Keratinocyte (primary cell): ENCODE measurements around the gene FOXN1. TPM values are rescaled to one million over a fixed set of nuclear protein-coding genes. Genes with fewer than 3 reads are reported as not detected.

ENCODE experiments used
- DNase-seq: peaks from one replicate; pipeline ENCODE4 v3.0.0-alpha.2; 2011; ENCODE audit warnings: low read depth, missing footprints, low spot score
- FAIRE-seq: peaks from 2 replicates; lab custom pipeline; 2011; peaks lifted over from hg19 to GRCh38; lab: Jason Lieb, UNC
- H2AFZ ChIP-seq: 2 replicates; pipeline ENCODE4 v1.6.0; 2012; ENCODE audit warnings: low read length, control low read depth, inconsistent platforms; ENCODE audit not compliant: control insufficient read depth
- H3K27ac ChIP-seq: 2 replicates; pipeline ENCODE4 v1.5.1; 2011; ENCODE audit warnings: low read length; ENCODE audit not compliant: control insufficient read depth, insufficient read depth
- H3K27me3 ChIP-seq: 3 replicates; pipeline ENCODE4 v1.6.0; 2011; ENCODE audit warnings: low read length; ENCODE audit not compliant: control insufficient read depth, insufficient read depth; ENCODE audit errors: extremely low read depth
- H3K36me3 ChIP-seq, 2 experiments: 2 replicates in 1 of 2; 3 replicates in 1 of 2; pipeline ENCODE4 v1.5.1; 2011; ENCODE audit warnings: low read length in 2 of 2, mild to moderate bottlenecking in 1 of 2; ENCODE audit not compliant: control insufficient read depth in 2 of 2, insufficient read depth in 2 of 2; ENCODE audit errors: extremely low read depth in 1 of 2
- H3K4me1 ChIP-seq: 3 replicates; pipeline ENCODE4 v1.5.1; 2011; ENCODE audit warnings: low read length; ENCODE audit not compliant: control insufficient read depth, insufficient read depth; ENCODE audit errors: extremely low read depth
- H3K4me2 ChIP-seq: 3 replicates; pipeline ENCODE4 v1.6.0; 2011; ENCODE audit warnings: low read depth, low read length; ENCODE audit not compliant: control insufficient read depth, insufficient read depth; ENCODE audit errors: extremely low read depth
- H3K4me3 ChIP-seq, 3 experiments: fragments of 200-600 bp in 1 of 3; sonication (generic) in 1 of 3; 2 replicates in 2 of 3; 3 replicates in 1 of 3; pipeline ENCODE4 v1.5.1; 2011 to 2016; ENCODE audit warnings: low read length in 3 of 3, mild to moderate bottlenecking in 3 of 3, control low read depth in 2 of 3, inconsistent platforms in 1 of 3, low read depth in 1 of 3, mixed read lengths in 1 of 3, mixed run types in 1 of 3, moderate library complexity in 1 of 3; ENCODE audit not compliant: control insufficient read depth in 2 of 3, insufficient read depth in 2 of 3; ENCODE audit errors: extremely low read depth in 1 of 3
- H3K79me2 ChIP-seq: 2 replicates; pipeline ENCODE4 v1.6.0; 2012; ENCODE audit warnings: low read length; ENCODE audit not compliant: control insufficient read depth, insufficient read depth
- H3K9ac ChIP-seq: 3 replicates; pipeline ENCODE4 v1.6.0; 2011; ENCODE audit warnings: low read length; ENCODE audit not compliant: control insufficient read depth, insufficient read depth; ENCODE audit errors: extremely low read depth
- H3K9me1 ChIP-seq: 3 replicates; pipeline ENCODE4 v1.6.0; 2011; ENCODE audit warnings: low read length; ENCODE audit not compliant: control insufficient read depth, insufficient read depth; ENCODE audit errors: extremely low read depth
- H3K9me3 ChIP-seq: 2 replicates; pipeline ENCODE4 v1.5.1; 2012; ENCODE audit warnings: low read depth, low read length; ENCODE audit not compliant: control insufficient read depth
- H4K20me1 ChIP-seq: 3 replicates; pipeline ENCODE4 v1.6.0; 2011; ENCODE audit warnings: low read length; ENCODE audit not compliant: control insufficient read depth, insufficient read depth; ENCODE audit errors: extremely low read depth
- EZH2 ChIP-seq: IDR thresholded peaks from one replicate; pipeline ENCODE4 v1.6.1; 2012; ENCODE audit warnings: inconsistent platforms, mild to moderate bottlenecking, low read length, moderate library complexity
- dilution Hi-C: fragments of 300-500 bp; cut with MboI; formaldehyde crosslinking; loops from one replicate; pipeline ENCODE4 v1.7.0; 2020; ENCODE audit warnings: low sequenced_read_pairs; ENCODE audit not compliant: extremely low pct_ligation_motif_present
- polyA plus RNA-seq, 5 experiments: library from polyadenylated mRNA; depleted of rRNA in 3 of 5; stranded (reverse) in 3 of 5; stranded (forward) in 1 of 5; unstranded in 1 of 5; fragments of >200 nt; gene quantifications; 1 replicate in 1 of 5; 2 replicates in 3 of 5; 3 replicates in 1 of 5; pipeline versions ENCODE4 v1.2.1 to v1.2.3, GENCODE V29; 2011 to 2012; ENCODE audit warnings: missing spikeins in 2 of 5, low read depth in 1 of 5, low replicate concordance in 1 of 5
- TF ChIP-seq, protein P1 (sequence below), 3 experiments: IDR thresholded peaks in 1 of 3; conservative IDR thresholded peaks in 1 of 3; optimal IDR thresholded peaks in 1 of 3; 2 replicates in 2 of 3; 3 replicates in 1 of 3; pipeline versions ENCODE3 to v1.5.1; 2011; ENCODE audit warnings: low read length in 3 of 3, mild to moderate bottlenecking in 3 of 3, moderate library complexity in 2 of 3, control low read depth in 1 of 3, inconsistent platforms in 1 of 3; ENCODE audit not compliant: insufficient read depth in 2 of 3; ENCODE audit errors: extremely low read depth in 1 of 3

Gene FOXN1
- polyA plus RNA-seq, 1 donor (not counting 4 experiments of a cell fraction or from before 2014, with no cell fraction given), result 0.29 TPM

DNA sequence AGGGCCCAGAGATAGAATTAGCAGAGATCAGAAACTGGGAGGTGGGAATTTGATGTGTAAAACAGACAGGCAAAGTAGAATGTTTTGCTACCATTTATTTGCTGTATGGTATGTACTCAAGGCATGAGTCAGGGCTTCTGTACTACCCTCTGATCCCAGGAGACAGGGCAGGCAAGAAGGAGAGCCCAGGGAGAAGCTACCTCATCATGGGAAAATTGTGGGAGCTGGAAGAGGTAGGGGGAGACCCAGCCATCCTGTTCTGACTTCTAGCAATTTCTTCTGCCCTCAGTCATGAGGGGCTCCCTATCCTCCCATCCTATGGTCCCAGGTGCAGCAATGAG, 66.9 kb downstream of the FOXN1 start:
- no peak overlapping the region for H3K9ac ChIP-seq
- H3K4me1 ChIP-seq, result peaks cover 21% of the 10 kb centered on the region
- no peak overlapping the region for H3K27ac ChIP-seq
- dilution Hi-C loops, result no loop called here
- H3K36me3 ChIP-seq, result peaks cover 5 to 13% of the 10 kb centered on the region in 2 experiments
- H4K20me1 ChIP-seq, result no peaks in the 10 kb centered on the region
- H2AFZ ChIP-seq, result no peak overlapping the region
- H3K27me3 ChIP-seq, result no peaks in the 10 kb centered on the region
- H3K4me2 ChIP-seq, result no peak overlapping the region
- H3K79me2 ChIP-seq, result peaks cover 13% of the 10 kb centered on the region
- DNase-seq (no peak), FAIRE-seq (no peak)
- TF ChIP-seq EZH2, result no peak
- TF ChIP-seq, protein P1, sequence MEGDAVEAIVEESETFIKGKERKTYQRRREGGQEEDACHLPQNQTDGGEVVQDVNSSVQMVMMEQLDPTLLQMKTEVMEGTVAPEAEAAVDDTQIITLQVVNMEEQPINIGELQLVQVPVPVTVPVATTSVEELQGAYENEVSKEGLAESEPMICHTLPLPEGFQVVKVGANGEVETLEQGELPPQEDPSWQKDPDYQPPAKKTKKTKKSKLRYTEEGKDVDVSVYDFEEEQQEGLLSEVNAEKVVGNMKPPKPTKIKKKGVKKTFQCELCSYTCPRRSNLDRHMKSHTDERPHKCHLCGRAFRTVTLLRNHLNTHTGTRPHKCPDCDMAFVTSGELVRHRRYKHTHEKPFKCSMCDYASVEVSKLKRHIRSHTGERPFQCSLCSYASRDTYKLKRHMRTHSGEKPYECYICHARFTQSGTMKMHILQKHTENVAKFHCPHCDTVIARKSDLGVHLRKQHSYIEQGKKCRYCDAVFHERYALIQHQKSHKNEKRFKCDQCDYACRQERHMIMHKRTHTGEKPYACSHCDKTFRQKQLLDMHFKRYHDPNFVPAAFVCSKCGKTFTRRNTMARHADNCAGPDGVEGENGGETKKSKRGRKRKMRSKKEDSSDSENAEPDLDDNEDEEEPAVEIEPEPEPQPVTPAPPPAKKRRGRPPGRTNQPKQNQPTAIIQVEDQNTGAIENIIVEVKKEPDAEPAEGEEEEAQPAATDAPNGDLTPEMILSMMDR (optimal IDR thresholded peaks at IDR 0.05 in 1 of 3, IDR thresholded peaks at IDR 0.05 in 1 of 3, conservative IDR thresholded peaks at IDR 0.05 in 1 of 3; ENCODE audit: extremely low read depth in 1 of 3, insufficient read depth in 2 of 3, low read length in 3 of 3), result no peak
- H3K9me1 ChIP-seq, result no peaks in the 10 kb centered on the region
- no peak overlapping the region for H3K4me3 ChIP-seq
- H3K9me3 ChIP-seq, result no peaks in the 10 kb centered on the region

DNA sequence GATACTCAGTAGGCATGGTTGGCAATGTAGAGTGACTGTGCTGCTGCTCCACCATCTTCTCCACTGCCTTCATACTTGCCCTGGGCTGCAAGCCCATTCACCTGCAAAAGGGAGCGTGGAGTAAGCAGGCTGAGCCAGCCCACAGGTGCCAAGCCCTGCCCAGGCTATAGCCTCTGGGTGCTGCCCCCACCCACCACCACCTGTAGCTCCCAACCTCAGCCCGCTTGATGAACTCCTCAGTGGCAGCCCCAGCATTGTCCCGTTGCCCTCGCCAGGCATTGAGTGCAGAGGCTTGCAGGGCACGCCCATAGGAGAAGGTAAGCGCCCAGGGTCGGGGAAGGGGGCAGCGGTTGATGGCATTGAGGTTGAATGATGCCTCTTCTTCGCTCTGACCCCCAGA, 67.4 kb downstream of the FOXN1 start:
- no peak for TF ChIP-seq EZH2
- TF ChIP-seq, protein P1 (optimal IDR thresholded peaks at IDR 0.05 in 1 of 3, IDR thresholded peaks at IDR 0.05 in 1 of 3, conservative IDR thresholded peaks at IDR 0.05 in 1 of 3; ENCODE audit: extremely low read depth in 1 of 3, insufficient read depth in 2 of 3, low read length in 3 of 3), result no peak
- Histone ChIP-seq H3K79me2 (peaks cover 13% of the 10 kb centered on the region), H3K27me3 (no peaks in the 10 kb centered on the region), H3K9ac (no peak overlapping the region), H3K4me3 (no peak overlapping the region), H4K20me1 (no peaks in the 10 kb centered on the region), H3K9me3 (no peaks in the 10 kb centered on the region), H3K4me1 (peaks cover 21% of the 10 kb centered on the region), H3K36me3 (peaks cover 10 to 18% of the 10 kb centered on the region in 2 experiments), H2AFZ (no peak overlapping the region), H3K27ac (no peak overlapping the region), H3K9me1 (no peaks in the 10 kb centered on the region), H3K4me2 (no peak overlapping the region)
- DNase-seq (no peak), FAIRE-seq (no peak)
- dilution Hi-C loops, result no loop called here
